Measurements from ENCODE around the gene ZAP70.

Gene ZAP70

DNA sequence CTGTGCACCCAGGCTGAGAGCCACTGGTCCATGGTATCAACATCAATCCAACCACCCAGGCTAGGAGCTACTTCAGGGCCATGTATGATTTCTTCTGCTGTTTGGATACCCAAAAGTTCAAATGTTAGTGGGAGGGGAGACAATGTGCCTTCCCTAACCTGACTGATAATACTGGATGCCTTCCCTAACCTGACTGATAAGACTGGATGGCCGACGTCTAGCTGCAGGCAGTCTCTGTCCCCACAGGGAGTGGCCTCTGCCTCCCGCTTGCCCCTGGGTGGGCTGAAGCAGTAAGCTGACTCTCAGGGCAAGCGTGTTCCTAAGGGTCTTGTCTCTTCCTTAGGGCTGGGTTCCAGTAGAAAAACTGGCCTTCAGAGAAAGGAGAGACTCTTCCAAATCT is 65.8 kb downstream of the ZAP70 start:
- H3K36me3 Mint-ChIP-seq (ENCODE audit: low read depth), result peaks cover 15% of the 10 kb centered on the region
- H3K4me3 Mint-ChIP-seq, result no peak overlapping the region
- no peak for DNase-seq
- no peak for ATAC-seq
- no peaks in the 10 kb centered on the region for H3K9me3 Mint-ChIP-seq
- no peaks in the 10 kb centered on the region for H3K27me3 Mint-ChIP-seq
- H3K27ac Mint-ChIP-seq, result no peak overlapping the region
- H3K4me1 Mint-ChIP-seq, result no peaks in the 10 kb centered on the region

DNA sequence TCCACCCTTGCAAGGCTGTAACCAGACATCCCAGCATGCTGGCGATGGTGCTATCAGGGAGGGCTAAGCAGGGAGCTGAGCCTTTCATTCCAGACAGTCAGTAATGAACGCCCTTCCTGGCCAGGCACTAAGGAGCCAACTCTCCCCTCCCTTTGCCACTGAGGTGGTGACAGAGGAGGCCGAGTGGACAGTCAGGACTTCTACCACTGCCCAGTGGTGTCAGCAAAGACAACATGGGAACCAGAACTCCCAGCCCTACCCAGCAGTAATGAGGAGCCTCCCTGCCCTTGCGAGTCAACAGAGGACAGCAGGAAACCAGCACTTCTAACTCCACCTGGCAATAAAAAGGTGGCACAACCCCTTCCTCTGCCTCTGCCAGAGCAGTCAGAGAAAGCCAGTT is 68.6 kb downstream of the ZAP70 start:
- H3K4me1 Mint-ChIP-seq, result no peaks in the 10 kb centered on the region
- H3K27me3 Mint-ChIP-seq, result no peaks in the 10 kb centered on the region
- no peak overlapping the region for H3K4me3 Mint-ChIP-seq
- ATAC-seq, result no peak
- no peak for DNase-seq
- no peak overlapping the region for H3K27ac Mint-ChIP-seq
- no peaks in the 10 kb centered on the region for H3K9me3 Mint-ChIP-seq
- H3K36me3 Mint-ChIP-seq (ENCODE audit: low read depth), result peaks cover 3% of the 10 kb centered on the region

DNA sequence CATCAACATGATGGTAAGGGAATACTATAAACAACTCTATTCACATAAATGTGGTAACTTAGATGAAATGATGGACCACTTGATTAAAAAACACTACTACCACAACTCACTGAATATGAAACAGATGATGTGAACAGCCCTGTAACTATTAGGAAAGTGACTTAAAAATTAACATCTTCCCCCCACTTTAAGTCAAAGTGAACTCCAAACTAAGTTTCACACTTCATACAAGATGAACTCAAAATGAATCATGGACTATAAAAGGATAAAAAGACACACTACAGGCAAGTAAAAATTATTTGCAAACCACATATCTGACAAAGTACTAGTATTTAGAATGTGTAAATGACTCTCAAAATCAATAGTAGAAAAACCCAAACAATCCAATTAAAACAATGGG is 71.6 kb downstream of the ZAP70 start:
- Mint-ChIP-seq H3K4me3 (no peak overlapping the region), H3K36me3 (ENCODE audit: low read depth) (peaks cover 8% of the 10 kb centered on the region), H3K27me3 (no peaks in the 10 kb centered on the region), H3K9me3 (no peaks in the 10 kb centered on the region), H3K4me1 (no peaks in the 10 kb centered on the region), H3K27ac (no peak overlapping the region)
- ATAC-seq, result no peak
- DNase-seq, result no peak

DNA sequence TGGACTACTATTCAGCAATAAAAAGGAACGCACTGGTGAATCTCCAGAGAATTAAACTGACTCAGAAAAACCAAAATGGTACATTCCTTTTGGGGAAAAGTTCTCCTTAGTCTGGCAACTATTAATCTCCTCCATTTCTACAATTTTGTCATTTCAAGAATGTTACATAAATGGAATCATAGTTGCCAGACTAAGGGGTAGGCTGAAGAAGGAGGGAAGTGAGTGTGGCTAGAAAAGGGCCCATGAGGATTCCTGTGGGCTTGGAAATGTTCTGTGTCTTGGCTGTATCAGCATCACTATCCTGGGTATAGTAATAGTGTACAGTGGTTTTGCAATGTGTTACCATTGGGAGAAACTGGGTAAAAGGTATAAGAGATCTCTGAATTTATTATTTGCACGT is 72.4 kb downstream of the ZAP70 start:
- no peak for ATAC-seq
- peaks cover 8% of the 10 kb centered on the region for H3K36me3 Mint-ChIP-seq (ENCODE audit: low read depth)
- no peaks in the 10 kb centered on the region for H3K27me3 Mint-ChIP-seq
- H3K9me3 Mint-ChIP-seq, result no peaks in the 10 kb centered on the region
- DNase-seq, result no peak
- H3K4me3 Mint-ChIP-seq, result no peak overlapping the region
- no peak overlapping the region for H3K27ac Mint-ChIP-seq
- no peaks in the 10 kb centered on the region for H3K4me1 Mint-ChIP-seq

DNA sequence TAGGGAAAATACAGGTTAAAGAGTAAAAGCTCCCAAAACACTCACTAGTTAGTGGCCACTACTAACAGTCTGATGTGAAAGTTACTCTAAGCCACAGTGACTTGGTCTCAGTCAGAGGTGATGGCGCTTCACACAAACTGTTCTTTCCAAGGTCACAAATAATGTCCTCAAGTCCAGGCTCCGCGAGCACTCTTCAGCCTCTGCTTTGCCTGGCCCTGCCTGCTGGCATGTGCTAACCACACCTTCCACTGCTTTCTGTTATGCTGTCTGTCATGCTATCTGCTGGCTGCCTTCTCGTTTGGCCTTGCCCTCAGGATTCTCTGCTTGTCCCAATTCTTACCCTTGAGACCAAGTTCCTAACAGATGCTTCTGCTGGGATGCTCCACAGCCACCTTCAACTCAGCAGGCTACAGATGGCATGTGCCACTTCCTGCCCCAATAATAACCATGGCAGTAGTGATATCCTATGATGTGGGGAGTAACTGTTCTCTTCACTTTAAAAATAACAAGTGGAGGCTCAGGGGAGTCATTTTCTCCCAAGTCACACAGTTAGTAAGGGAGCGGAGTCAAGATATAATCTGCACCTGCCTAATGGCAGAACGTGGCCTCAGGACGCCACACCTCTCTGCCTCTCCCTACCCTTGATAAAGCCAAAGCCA is 75.7 kb downstream of the ZAP70 start:
- no peaks in the 10 kb centered on the region for H3K4me1 Mint-ChIP-seq
- no peak for DNase-seq
- no peak overlapping the region for H3K27ac Mint-ChIP-seq
- no peak overlapping the region for H3K4me3 Mint-ChIP-seq
- no peak for ATAC-seq
- H3K27me3 Mint-ChIP-seq, result no peaks in the 10 kb centered on the region
- no peaks in the 10 kb centered on the region for H3K9me3 Mint-ChIP-seq
- H3K36me3 Mint-ChIP-seq (ENCODE audit: low read depth), result peaks cover 18% of the 10 kb centered on the region
